DMS114 treated with DMSO at 0.1 percent for 48 hours (cell line): ENCODE data around the gene EMP2.

Source experiments
- DNase-seq: peaks from one replicate; lab custom pipeline; 2025; ENCODE audit not compliant: unreplicated experiment; lab: John Stamatoyannopoulos, UW

The EMP2 gene

DNA sequence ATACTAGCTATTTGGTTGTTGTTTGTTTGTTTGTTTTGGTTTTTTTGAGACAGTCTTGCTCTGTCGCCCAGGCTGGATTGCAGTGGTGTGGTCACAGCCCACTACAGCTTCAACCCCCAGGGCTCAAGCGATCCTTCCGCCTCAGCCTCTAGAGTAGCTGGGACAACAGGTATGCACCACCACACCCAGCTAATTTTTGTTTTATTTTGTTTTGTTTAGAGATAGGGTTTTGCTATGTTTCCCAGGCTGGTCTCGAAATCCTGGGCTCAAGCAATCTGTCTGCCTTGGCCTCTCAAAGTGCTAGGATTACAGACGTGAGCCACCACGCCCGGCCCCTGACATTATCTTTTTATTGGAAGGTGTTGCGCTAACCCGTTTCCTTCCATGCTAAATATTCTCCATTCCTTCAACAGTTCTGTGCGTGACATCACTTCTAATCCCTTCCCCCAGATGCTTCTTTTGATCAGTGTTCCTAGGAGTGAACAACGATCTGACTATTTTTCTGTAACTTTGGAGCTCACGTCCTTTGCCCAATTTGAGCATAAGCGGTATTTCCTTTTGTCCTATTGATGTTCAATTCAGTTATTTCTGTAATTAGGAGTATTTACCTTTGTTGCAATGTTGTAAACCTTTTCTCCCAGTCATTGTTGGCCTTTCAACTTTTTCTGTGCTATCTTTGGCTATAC, 30.2 kb upstream of the EMP2 start:
- DNase-seq: no peak

DNA sequence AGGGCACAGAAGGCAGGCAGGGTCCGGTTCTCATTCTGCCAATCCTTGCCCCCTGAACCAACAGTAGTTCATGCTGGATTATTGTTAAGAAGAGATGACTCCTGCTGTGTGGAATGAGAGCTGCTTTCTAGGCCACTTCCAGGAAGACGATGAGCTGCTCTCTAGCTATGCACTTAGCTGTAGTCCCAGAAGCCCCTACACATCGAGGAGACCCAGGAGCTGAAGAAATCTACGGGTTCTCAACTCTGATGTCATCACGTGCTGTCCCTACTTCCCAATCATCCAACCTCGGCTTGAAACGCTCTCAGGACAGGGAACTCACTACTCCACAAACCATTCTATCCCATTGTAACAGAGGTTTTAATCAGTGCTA, 29.0 kb upstream of the EMP2 start:
- no peak for DNase-seq

DNA sequence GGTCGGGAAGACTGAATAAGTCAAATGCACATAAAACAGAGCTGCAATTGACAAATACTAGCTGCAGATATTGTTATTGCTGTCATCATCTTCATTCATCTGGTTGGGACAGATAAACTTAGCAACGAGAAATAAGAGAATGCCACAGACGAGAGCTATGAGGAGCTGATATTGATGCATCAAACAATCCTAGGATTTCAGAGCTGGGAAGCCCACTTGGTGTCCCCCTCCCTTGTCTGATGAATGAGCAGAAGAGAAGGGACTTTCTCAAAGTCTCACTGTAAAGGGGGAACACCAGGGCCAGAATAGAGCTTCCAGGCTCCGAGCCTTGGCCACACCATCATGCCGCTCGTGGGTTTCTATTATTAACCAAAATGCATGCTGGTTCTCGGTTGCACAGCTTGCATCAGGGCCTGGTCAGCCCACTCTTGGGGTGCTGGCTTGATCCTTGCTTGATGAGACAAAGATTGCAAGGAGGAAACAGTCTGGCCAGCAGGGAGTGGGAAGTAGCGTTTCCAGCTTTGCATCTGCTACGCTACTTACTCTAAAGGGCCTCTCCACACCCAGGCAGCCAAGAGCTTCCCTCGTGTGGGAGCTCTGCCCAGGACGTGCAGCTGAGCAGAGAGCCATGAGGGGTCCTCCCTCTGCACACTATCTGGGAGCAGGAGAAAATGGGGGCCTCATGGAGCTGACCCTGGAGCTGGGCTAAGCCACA, 28.4 kb upstream of the EMP2 start:
- no peak for DNase-seq

DNA sequence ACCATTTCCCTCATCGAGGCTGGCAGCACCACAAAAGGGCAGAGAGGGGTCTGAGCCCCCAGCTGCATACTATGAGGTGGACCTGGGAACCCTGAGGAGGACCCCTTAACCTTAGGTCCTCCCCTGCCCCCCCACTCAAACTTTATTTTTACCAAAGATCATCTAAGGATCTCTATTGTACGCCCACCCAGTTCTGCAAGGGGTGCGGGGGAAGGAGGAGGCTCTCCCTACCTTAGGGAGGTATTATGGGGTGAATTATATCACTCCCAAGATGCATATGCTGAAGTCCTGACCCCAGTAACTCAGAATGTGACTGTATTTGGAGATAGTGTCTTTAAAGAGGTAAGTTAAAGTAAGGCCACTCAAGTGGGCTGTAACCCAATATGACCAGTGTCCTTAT, 26.8 kb upstream of the EMP2 start:
- DNase-seq: no peak

DNA sequence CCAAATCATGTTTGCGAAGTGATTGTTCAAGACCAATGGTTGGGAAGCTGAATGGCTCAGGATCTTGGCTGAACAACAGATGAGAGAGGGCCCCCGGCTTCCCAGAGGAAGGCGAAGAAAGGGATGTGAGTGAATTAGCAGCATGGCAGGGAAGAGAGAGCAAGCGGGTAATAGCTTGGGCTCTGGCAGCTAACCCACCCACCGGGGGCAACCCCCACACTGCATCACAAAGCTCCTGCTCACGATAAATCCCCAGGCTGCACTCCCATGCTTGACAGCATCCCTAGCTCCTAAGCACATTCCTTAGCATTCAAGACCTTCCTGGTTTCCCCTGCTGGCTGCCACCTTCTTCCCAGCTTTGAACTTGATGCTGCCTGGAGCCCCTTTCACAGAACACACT, 26.2 kb upstream of the EMP2 start:
- no peak for DNase-seq

DNA sequence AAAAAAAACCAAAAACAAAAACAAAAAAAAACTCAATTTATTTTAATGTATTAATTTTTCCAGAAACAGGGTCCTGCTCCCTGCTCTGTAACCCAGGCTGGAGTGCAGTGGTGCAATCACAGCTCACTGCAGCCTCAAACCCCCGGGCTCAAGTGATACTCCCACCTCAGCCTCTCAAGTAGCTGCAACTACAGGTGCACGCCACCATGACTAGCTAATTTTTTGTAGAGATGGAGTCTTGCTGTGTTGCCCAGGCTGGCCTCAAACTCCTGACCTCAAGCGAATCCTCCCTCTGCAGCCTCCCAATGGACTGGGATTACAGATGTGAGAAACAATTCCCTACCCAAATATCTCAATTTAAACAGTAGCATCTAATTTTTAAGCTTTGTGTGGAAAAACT, 25.2 kb upstream of the EMP2 start:
- no peak for DNase-seq

DNA sequence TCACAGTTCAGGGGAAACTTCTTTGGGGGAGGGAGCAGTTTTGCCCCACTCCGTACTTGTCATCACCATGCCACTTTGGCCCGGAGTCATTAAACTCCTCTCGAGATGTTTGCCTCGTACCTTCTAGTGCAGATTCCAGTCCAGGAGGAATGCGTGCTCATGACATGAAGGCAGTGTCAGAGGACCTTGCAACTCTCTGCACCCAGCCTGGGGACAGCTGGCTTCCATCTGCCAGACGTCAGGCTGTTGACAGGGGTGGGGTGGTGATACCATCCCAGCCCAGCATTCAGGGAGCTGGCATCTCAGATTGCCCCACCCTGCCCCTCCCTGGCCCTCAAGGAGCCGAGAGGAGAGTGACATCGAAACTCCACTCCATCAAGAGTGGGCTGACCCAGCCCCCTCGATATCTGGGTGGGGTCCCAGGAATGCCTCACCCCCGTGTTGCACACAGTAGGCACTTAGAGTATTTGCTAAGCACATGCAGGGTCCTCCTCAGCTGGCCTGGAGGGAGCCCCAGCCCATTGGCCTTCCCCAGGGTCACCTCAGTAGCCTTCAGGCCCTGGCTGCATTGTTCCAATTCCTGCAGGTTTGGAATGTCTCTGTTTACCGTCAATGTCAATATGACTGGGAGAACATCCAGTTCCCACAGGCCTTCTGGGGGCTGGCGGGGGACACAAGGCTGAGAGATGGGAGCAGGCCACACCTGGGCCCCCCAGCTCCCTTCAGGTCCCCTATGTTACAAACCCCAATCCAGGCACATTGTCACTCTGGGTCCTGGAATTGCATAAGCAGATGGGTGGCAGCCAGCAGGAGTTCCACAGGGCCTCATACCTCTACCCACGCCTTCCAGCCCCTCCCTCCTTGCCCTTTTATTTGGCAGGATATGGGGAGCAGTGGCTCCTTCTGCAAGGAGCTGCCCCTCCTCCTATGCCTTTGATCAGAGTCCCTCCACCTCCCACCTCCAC, 21.3 kb upstream of the EMP2 start:
- no peak for DNase-seq

DNA sequence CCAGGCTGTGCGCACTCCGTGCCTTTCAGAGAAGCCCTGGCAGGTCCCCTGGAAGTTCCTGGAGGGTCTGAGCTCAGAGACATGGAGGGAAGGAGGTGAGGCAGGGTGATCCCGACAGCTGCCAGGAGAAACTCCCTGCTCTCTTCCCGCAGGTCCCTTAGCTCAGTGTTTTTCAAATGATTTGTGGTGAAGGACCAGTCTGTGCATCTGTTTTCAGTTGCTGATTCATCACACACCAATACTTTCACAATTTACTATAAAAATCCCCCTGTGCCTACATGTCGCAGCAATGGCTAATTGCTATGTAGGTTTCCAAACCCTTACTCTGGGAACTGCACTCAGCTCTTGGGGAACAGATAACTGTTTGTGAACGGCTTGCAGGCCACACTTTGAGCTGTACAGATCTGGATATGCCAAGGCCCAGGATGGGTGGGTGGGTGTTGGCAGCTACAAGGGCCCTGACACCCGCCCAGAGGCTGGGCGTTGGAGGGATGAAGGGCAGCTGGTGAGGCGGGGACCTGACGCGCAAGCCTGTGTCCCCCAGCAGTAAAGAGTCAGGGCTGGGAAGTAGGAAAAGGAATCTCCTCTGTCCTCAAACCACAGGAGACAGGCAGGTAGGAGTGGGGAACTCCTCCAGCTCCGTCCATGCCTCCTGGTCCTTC, 20.5 kb upstream of the EMP2 start:
- no peak for DNase-seq

DNA sequence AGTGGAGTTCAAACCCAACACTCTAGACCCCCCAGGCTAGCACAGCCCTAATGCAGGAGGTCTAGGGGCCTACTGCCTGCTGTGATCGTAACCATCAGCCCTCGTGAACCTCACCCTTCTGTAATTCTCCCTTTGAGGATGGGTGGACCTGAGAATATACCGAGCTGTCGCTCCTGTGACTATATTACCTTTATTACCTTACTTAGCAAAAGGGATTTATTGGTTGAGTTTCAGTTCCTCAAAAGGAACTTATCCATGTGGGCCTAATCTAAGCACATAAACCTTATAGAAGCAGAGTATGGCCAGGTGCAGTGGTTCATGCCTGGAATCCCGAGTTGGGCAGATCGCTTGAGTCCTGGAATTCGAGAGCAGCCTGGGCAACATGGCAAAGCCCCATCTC, 19.2 kb upstream of the EMP2 start:
- DNase-seq: no peak

DNA sequence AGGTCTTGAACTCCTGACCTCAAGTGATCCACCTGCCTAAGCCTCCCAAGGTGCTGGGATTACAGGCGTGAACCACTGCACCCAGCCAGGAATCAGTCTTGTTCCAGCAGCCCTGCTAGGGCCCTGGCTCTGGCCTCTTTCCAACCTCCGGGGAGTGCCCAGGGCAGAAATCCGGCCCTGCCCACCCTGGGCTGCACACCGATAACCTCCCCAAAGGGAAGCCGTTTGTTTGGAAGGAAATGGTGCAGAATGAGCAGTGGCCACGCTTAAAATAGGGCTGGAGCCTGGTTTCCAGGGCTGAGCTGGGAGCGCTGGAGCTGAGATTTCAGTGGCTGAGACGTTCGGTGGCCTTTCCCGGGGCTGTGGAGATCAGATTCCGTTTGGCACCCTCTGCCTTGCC, 17.8 kb upstream of the EMP2 start:
- DNase-seq: no peak

DNA sequence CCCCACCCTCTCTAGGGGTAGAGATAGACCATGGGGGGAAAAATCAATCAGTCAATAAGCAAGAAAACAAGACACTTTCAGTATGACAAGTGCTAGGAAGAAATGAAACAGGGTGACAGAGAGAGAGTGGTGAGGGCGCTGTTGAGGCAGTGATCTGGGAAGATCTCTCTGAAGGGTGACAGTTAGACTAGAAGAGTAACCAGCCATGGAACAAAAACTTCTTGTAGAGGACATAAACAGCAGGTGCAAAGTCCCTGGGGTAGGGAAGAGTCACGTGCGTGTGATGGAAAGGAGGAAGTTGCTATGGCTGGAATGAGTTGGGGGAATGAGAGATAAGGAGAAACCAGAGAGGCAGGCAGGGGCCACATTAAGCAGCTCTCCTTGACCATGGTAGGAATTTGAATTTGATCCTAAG, 16.8 kb upstream of the EMP2 start:
- DNase-seq: no peak

DNA sequence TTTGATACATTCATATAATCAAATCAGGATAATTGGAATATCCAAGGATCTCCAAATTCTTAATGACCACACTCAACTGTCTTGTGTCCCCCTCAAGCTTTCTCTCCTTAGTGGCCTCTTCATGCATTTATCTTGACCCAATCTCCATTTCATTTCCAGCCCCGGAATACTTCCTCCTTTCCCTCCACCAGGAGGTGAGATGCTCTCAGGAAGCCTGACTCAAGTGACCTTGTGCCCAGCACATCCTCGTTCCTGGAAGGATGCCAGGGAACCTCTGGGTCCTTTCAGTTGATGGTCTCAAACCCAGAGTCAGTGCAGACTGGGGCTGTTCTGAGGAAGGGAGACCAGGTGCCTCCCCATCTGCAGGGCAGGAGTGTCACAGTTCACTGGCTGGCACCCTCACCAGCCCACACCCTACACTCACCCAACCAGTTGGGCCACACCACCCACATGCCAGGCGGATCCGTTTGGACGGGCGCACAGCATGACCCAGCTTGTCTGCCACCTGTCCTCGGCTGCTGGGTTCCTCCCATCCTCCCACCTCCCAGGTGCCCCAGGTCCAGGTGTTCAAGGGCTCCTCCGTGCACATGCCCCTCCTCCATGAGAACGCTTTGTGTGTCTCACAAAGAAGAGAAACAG, 14.0 kb upstream of the EMP2 start:
- no peak for DNase-seq

DNA sequence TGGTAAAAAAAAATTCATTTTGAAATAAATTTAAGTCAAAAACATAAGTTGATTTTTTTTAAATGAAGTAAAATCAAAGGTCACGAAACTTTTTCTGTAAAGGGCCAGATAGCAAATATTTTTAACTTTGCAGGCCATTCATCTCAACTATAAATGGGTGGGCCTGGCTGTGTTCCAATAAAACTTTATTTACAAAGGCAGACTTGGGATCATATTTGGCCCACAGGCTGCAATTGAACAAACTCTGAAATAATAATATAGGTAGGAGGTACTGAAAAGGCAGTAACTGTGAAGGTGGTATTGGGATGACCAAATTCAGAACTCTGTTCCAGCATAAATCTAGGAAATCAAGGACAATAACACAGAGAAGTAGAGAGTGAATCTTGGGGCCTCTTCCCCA, 12.2 kb upstream of the EMP2 start:
- DNase-seq: no peak

DNA sequence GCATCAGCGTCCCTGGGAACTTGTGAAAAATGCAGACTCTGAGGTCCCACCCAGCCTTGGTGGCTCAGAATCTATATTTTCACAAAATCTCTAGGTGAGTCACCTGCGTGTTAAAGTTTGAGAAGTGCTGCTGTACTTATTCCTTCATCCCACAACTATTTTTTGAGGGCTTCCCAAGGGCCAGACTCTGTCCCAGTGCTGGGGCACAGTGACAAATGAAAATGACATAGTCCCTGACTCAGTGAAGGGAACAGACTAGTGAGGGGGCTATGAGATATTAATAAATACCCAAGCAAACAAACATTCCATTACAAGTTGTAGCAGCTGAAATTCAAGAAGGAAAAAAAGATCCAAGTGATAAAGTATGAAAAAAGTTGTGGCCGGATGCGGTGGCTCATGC, 9.9 kb upstream of the EMP2 start:
- no peak for DNase-seq

DNA sequence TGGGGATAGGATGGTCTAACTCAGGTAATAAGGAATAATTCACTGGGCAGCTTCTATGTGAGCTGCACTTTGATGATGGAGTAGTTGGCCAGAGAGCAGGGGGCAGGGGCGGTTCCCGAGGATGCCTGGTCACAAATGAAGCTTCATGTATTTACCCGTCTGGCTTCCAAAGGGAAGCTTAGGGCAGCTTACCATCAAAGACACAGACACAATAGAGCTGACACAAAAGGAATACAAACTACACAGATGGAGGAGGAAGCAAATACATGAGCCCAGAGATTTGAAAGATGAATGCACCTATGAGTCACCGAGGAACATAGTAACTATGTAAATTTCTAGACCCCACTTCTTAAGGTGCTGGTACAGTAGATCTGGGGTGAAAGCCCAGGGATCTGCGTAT, 8.7 kb upstream of the EMP2 start:
- no peak for DNase-seq

DNA sequence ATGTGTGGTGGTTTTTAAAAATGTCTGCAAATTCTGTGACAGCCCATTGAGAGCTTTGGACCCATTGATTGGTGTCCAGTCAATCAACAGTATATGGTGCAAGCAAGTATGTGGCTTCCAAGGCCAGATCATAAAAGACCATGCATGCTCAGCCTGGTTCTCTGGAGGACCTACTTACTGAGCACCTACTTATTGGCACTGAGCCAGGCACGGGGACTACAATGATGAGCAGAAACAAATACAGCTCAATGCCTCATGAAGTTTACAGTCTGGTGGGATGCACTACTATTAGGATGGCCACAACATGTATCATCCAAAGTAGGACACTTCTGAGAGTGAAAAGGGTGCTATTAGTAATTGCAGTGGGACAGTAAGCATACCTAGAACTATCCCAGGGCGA, 7.2 kb upstream of the EMP2 start:
- no peak for DNase-seq

DNA sequence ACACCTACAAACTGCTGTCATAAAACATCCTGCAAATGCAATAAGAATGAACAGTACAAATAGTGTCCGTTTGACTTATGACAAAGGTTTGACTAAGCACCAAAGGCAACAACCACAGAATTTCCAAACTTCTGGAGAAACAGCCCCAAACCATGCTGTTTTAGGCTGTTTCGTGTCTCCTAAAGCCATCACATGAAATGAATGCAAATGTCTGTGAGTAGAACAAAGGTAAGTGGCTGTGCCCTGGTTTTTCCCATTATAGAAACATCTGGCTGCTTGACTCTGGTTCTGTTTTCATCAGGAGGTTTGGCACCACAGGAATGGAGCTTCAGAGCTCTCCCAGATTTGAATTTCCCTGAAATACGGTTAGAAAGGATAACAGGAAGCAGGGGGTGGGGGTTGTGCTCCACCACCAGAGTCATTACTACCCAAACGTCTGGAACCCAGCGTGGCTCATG, 4.6 kb upstream of the EMP2 start:
- DNase-seq: no peak

DNA sequence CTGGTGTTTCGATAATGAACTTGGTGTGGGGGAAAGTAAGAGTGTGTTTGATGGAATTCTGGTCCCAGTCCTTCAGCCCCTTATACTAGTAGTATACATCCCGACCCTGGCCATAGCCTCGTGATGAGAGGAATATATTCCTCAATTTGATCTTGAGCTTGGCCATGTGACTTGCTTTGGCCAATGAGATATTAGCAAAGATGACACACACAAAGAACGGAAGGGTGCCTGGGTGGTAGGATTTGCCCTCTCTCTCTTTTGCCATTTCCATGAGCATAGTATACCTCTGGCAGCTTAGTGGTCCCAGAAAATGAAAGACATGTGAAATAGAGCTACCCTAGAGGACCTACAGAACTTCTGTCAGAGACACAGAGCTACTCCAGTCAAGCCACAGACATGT, 2.9 kb upstream of the EMP2 start:
- DNase-seq: no peak

DNA sequence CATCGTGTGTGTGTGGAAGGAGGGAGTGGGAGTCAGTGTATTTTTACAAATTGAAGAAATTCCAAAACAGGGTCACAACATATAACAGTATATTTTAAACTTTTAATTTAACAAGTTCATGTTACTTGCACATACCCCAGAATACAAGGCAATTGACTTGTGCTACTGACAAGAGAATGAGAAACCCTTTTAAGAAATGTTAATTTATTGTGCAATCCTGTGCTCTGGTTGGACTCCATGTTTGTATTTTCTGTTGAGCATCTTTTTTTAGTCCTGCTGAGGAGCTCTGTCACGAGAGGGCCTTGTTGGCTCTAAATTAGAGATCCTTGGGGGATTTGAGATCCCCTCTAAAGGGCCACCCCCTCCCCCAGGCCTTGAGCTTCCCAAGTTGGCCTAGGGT, 1.1 kb upstream of the EMP2 start:
- no peak for DNase-seq

DNA sequence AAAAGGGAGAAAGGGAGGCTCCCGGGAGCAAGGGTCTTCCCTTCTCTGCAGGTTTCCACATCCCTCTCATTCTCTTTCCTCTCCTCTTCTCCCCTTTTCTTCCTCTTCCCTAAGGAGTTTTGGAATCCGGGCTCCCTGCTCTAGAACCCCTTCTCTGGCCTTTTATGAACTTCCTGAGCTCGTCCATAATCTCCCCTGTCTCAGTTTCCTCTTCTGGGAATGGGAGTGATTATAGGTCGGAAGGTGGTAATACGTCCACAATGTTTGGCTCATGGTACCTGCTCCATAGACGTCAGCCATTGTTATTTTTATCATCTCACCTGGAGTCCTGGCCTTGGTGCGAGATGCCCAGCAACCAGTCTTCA, 467 bp upstream of the EMP2 start:
- no peak for DNase-seq

DNA sequence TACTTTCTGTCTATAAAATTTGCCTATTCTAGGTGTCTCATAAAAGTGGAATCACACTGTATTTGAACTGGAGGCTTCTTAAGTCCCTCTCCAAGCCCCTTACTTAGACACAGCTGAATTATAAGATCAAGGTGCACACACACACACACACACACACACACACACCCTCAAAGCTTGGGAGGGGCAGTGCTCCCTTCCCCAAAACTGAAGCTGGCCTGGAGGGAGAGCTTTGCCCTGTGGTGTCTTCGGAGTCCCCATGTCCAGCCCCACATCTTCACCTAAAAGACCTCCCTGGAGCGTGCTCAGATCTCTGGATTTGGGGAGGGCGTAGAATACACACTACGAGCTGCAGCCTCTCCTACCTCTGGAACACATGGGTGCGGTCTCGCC, 828 bp downstream of the EMP2 start:
- no peak for DNase-seq
